ENCODE results near the gene FLT3LG. TPM values are rescaled to one million over a fixed set of nuclear protein-coding genes. Genes with fewer than 3 reads are reported as not detected.

The FLT3LG gene
- total and polyA plus RNA-seq, 9 of the 15 experiments (the other 6 are each of a cell fraction or from before 2014, with no cell fraction given), result 0.31 to 6.4 (median 1.1) TPM

DNA sequence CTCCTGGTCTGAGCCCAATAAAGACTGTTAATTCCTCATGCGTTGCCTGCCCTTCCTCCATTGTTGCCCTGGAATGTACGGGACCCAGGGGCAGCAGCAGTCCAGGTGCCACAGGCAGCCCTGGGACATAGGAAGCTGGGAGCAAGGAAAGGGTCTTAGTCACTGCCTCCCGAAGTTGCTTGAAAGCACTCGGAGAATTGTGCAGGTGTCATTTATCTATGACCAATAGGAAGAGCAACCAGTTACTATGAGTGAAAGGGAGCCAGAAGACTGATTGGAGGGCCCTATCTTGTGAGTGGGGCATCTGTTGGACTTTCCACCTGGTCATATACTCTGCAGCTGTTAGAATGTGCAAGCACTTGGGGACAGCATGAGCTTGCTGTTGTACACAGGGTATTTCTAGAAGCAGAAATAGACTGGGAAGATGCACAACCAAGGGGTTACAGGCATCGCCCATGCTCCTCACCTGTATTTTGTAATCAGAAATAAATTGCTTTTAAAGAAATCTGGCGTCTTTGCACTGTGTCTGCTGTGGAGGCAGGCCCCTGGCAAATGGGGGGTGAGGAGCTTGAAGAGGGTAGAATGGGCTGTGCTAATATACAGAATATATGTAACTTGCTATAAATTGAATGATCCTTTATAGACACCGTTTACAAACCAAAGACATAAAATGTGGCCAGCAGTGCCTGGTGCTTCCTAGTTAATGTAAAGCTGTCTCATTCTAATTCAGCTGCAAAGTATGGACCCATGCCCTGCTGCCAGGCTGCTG, 18.0 kb downstream of the FLT3LG start (continued):
- TF ChIP-seq, protein P1, sequence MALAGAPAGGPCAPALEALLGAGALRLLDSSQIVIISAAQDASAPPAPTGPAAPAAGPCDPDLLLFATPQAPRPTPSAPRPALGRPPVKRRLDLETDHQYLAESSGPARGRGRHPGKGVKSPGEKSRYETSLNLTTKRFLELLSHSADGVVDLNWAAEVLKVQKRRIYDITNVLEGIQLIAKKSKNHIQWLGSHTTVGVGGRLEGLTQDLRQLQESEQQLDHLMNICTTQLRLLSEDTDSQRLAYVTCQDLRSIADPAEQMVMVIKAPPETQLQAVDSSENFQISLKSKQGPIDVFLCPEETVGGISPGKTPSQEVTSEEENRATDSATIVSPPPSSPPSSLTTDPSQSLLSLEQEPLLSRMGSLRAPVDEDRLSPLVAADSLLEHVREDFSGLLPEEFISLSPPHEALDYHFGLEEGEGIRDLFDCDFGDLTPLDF (CRISPR knock-in tag; IDR thresholded peaks at IDR 0.05), result 0 out of 2 replicates have a peak, but pooled peaks have one; percentile 15
- TF ChIP-seq ARNT (IDR thresholded peaks at IDR 0.05) (no peak), JUN (IDR thresholded peaks at IDR 0.05; ENCODE audit: borderline replicate concordance, low read depth, low read length) (no peak), JUN (CRISPR knock-in tag; IDR thresholded peaks at IDR 0.05; ENCODE audit: borderline replicate concordance) (no peak), NFXL1 (CRISPR knock-in tag; IDR thresholded peaks at IDR 0.05) (peak; percentile 8; the same call in 1 of the 2 replicates), SMAD1 (IDR thresholded peaks at IDR 0.05; ENCODE audit: low read depth, low read length, partially characterized antibody) (no peak), ZNF146 (CRISPR knock-in tag; IDR thresholded peaks at IDR 0.05; ENCODE audit: unreplicated experiment) (no peak), CEBPG (CRISPR knock-in tag; IDR thresholded peaks at IDR 0.05) (no peak), CEBPG (tag; conservative IDR thresholded peaks at IDR 0.05 in 1 of 2, IDR thresholded peaks at IDR 0.05 in 1 of 2) (no peak), HLTF (IDR thresholded peaks at IDR 0.05) (no peak), TFAM (CRISPR knock-in tag; conservative IDR thresholded peaks at IDR 0.05) (no peak), TAL1 (IDR thresholded peaks at IDR 0.05) (no peak), DPF2 (IDR thresholded peaks at IDR 0.05) (no peak), NFIX (CRISPR knock-in tag; IDR thresholded peaks at IDR 0.05; ENCODE audit: low read depth) (no peak)
- TF ChIP-seq, protein P2, sequence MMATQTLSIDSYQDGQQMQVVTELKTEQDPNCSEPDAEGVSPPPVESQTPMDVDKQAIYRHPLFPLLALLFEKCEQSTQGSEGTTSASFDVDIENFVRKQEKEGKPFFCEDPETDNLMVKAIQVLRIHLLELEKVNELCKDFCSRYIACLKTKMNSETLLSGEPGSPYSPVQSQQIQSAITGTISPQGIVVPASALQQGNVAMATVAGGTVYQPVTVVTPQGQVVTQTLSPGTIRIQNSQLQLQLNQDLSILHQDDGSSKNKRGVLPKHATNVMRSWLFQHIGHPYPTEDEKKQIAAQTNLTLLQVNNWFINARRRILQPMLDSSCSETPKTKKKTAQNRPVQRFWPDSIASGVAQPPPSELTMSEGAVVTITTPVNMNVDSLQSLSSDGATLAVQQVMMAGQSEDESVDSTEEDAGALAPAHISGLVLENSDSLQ (IDR thresholded peaks at IDR 0.05), result no peak
- TF ChIP-seq, protein P3, sequence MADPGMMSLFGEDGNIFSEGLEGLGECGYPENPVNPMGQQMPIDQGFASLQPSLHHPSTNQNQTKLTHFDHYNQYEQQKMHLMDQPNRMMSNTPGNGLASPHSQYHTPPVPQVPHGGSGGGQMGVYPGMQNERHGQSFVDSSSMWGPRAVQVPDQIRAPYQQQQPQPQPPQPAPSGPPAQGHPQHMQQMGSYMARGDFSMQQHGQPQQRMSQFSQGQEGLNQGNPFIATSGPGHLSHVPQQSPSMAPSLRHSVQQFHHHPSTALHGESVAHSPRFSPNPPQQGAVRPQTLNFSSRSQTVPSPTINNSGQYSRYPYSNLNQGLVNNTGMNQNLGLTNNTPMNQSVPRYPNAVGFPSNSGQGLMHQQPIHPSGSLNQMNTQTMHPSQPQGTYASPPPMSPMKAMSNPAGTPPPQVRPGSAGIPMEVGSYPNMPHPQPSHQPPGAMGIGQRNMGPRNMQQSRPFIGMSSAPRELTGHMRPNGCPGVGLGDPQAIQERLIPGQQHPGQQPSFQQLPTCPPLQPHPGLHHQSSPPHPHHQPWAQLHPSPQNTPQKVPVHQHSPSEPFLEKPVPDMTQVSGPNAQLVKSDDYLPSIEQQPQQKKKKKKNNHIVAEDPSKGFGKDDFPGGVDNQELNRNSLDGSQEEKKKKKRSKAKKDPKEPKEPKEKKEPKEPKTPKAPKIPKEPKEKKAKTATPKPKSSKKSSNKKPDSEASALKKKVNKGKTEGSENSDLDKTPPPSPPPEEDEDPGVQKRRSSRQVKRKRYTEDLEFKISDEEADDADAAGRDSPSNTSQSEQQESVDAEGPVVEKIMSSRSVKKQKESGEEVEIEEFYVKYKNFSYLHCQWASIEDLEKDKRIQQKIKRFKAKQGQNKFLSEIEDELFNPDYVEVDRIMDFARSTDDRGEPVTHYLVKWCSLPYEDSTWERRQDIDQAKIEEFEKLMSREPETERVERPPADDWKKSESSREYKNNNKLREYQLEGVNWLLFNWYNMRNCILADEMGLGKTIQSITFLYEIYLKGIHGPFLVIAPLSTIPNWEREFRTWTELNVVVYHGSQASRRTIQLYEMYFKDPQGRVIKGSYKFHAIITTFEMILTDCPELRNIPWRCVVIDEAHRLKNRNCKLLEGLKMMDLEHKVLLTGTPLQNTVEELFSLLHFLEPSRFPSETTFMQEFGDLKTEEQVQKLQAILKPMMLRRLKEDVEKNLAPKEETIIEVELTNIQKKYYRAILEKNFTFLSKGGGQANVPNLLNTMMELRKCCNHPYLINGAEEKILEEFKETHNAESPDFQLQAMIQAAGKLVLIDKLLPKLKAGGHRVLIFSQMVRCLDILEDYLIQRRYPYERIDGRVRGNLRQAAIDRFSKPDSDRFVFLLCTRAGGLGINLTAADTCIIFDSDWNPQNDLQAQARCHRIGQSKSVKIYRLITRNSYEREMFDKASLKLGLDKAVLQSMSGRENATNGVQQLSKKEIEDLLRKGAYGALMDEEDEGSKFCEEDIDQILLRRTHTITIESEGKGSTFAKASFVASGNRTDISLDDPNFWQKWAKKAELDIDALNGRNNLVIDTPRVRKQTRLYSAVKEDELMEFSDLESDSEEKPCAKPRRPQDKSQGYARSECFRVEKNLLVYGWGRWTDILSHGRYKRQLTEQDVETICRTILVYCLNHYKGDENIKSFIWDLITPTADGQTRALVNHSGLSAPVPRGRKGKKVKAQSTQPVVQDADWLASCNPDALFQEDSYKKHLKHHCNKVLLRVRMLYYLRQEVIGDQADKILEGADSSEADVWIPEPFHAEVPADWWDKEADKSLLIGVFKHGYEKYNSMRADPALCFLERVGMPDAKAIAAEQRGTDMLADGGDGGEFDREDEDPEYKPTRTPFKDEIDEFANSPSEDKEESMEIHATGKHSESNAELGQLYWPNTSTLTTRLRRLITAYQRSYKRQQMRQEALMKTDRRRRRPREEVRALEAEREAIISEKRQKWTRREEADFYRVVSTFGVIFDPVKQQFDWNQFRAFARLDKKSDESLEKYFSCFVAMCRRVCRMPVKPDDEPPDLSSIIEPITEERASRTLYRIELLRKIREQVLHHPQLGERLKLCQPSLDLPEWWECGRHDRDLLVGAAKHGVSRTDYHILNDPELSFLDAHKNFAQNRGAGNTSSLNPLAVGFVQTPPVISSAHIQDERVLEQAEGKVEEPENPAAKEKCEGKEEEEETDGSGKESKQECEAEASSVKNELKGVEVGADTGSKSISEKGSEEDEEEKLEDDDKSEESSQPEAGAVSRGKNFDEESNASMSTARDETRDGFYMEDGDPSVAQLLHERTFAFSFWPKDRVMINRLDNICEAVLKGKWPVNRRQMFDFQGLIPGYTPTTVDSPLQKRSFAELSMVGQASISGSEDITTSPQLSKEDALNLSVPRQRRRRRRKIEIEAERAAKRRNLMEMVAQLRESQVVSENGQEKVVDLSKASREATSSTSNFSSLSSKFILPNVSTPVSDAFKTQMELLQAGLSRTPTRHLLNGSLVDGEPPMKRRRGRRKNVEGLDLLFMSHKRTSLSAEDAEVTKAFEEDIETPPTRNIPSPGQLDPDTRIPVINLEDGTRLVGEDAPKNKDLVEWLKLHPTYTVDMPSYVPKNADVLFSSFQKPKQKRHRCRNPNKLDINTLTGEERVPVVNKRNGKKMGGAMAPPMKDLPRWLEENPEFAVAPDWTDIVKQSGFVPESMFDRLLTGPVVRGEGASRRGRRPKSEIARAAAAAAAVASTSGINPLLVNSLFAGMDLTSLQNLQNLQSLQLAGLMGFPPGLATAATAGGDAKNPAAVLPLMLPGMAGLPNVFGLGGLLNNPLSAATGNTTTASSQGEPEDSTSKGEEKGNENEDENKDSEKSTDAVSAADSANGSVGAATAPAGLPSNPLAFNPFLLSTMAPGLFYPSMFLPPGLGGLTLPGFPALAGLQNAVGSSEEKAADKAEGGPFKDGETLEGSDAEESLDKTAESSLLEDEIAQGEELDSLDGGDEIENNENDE (IDR thresholded peaks at IDR 0.05; ENCODE audit: low read depth, low read length), result no peak
